Thoracic aorta (tissue), 2 donors: Measurements from ENCODE around the gene SGMS1. TPM values are rescaled to one million over a fixed set of nuclear protein-coding genes. Genes with fewer than 3 reads are reported as not detected.

Experiments
- ATAC-seq: fragments of 150-250 bp; one replicate; pipeline ENCODE4 v1.8.0; 2017; ENCODE audit warnings: low read depth; ENCODE audit not compliant: insufficient number of reproducible peaks, low FRiP score
- DNase-seq: peaks from one replicate; pipeline ENCODE4 v3.0.0-alpha.2; 2020; ENCODE audit warnings: low spot score
- H3K27ac ChIP-seq, 2 donors: fragments of 200-600 bp; sonication (generic); 1 replicate in 1 of 2; 2 replicates in 1 of 2; pipeline ENCODE4 v1.5.1; 2016; ENCODE audit warnings: mild to moderate bottlenecking in 2 of 2, moderate library complexity in 2 of 2
- H3K27me3 ChIP-seq: fragments of 200-600 bp; sonication (generic); replicated peaks from 2 replicates; pipeline ENCODE4 v1.6.0; 2016; ENCODE audit warnings: mild to moderate bottlenecking; ENCODE audit not compliant: insufficient read depth
- H3K36me3 ChIP-seq: fragments of 200-600 bp; sonication (generic); one replicate; pipeline ENCODE4 v1.5.1; 2016
- H3K4me1 ChIP-seq, 2 donors: fragments of 200-600 bp; sonication (generic); 1 replicate in 1 of 2; 2 replicates in 1 of 2; pipeline versions ENCODE4 v1.5.1 to v1.6.0; 2016; ENCODE audit warnings: low read depth in 2 of 2, mild to moderate bottlenecking in 1 of 2; ENCODE audit not compliant: control insufficient read depth in 1 of 2
- H3K4me3 ChIP-seq: fragments of 200-600 bp; sonication (generic); 2 replicates; pipeline ENCODE4 v1.5.1; 2016; ENCODE audit warnings: mild to moderate bottlenecking
- H3K9me3 ChIP-seq: fragments of 200-600 bp; sonication (generic); 2 replicates; pipeline ENCODE4 v1.5.1; 2016
- total RNA-seq, 2 donors: library from RNA; depleted of rRNA; stranded (reverse); fragments of >200 nt; gene quantifications; one replicate each; pipeline versions ENCODE4 v1.1.0 to v1.2.3, GENCODE V29; 2016
- TF ChIP-seq, protein P1 (sequence below): fragments of 200-600 bp; sonication (generic); IDR thresholded peaks from one replicate; pipeline ENCODE4 v1.5.1; 2019; ENCODE audit warnings: antibody characterized with exemption

The SGMS1 gene
- total RNA-seq, 2 donors from 2014 or later, result 60.5 to 92.3 TPM

- H3K27me3 ChIP-seq, result no peaks in the 10 kb centered on the region
- DNase-seq (no peak), ATAC-seq (no peak)
- no peaks in the 10 kb centered on the region for H3K4me1 ChIP-seq
- TF ChIP-seq, protein P1, sequence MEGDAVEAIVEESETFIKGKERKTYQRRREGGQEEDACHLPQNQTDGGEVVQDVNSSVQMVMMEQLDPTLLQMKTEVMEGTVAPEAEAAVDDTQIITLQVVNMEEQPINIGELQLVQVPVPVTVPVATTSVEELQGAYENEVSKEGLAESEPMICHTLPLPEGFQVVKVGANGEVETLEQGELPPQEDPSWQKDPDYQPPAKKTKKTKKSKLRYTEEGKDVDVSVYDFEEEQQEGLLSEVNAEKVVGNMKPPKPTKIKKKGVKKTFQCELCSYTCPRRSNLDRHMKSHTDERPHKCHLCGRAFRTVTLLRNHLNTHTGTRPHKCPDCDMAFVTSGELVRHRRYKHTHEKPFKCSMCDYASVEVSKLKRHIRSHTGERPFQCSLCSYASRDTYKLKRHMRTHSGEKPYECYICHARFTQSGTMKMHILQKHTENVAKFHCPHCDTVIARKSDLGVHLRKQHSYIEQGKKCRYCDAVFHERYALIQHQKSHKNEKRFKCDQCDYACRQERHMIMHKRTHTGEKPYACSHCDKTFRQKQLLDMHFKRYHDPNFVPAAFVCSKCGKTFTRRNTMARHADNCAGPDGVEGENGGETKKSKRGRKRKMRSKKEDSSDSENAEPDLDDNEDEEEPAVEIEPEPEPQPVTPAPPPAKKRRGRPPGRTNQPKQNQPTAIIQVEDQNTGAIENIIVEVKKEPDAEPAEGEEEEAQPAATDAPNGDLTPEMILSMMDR, result no peak
- H3K9me3 ChIP-seq, result no peaks in the 10 kb centered on the region
- H3K4me3 ChIP-seq, result no peak overlapping the region
- no peak overlapping the region for H3K27ac ChIP-seq
- H3K36me3 ChIP-seq, result no peaks in the 10 kb centered on the region
These were observed 328.4 kb downstream of the SGMS1 start for GRCh38 chr10:50295367-50295766.

- ATAC-seq, result no peak
- Histone ChIP-seq H3K27me3 (no peaks in the 10 kb centered on the region), H3K4me1 (no peaks in the 10 kb centered on the region), H3K9me3 (no peaks in the 10 kb centered on the region), H3K4me3 (no peak overlapping the region), H3K36me3 (no peaks in the 10 kb centered on the region), H3K27ac (no peak overlapping the region)
- TF ChIP-seq, protein P1, result no peak
- no peak for DNase-seq
These were observed 329.2 kb downstream of the SGMS1 start for GRCh38 chr10:50294582-50294981.

- TF ChIP-seq, protein P1, result no peak
- no peak overlapping the region for H3K4me3 ChIP-seq
- no peak for ATAC-seq
These were observed 330.0 kb downstream of the SGMS1 start for GRCh38 chr10:50293513-50294313.

DNA sequence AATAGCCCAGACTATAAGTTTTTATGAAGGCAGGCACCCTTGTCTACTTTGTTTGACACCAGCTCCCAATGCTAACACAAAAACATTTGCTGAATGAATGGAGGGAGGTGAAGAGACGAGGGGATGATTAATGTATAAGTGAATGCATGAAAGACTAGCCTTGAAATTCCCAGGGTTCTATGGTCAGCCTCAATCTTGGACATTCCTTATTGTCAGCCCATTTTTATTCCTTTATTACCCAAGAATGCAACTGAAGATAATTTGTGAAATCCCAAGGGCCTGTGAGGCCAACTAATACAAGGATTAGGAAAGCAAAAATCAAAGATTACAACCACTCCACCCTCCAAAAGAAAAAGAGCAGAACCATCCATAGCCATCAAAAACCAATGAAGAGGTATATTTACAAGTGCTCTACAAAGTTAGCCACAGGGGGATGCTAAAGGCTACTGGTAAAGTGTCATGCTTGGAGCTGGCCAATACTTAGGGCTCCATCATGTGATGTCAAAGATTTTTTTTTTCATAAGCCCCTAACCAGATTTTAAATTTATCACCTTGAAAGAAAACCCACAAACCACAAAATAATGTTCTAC lies 332.4 kb downstream of the SGMS1 start:
- H3K36me3 ChIP-seq, result no peaks in the 10 kb centered on the region
- H3K9me3 ChIP-seq, result no peaks in the 10 kb centered on the region
- TF ChIP-seq, protein P1, result peak; percentile 21
- ATAC-seq (no peak), DNase-seq (no peak)
- H3K27ac ChIP-seq, result no peak overlapping the region
- no peaks in the 10 kb centered on the region for H3K27me3 ChIP-seq
- H3K4me1 ChIP-seq, result no peaks in the 10 kb centered on the region
- H3K4me3 ChIP-seq, result no peak overlapping the region

More at GRCh38 chr10:50293513-50294313, 330.0 kb downstream of the SGMS1 start:
- Histone ChIP-seq H3K27ac (no peak overlapping the region), H3K36me3 (no peaks in the 10 kb centered on the region), H3K4me1 (no peaks in the 10 kb centered on the region), H3K9me3 (no peaks in the 10 kb centered on the region), H3K27me3 (no peaks in the 10 kb centered on the region)
- DNase-seq, result no peak

DNA sequence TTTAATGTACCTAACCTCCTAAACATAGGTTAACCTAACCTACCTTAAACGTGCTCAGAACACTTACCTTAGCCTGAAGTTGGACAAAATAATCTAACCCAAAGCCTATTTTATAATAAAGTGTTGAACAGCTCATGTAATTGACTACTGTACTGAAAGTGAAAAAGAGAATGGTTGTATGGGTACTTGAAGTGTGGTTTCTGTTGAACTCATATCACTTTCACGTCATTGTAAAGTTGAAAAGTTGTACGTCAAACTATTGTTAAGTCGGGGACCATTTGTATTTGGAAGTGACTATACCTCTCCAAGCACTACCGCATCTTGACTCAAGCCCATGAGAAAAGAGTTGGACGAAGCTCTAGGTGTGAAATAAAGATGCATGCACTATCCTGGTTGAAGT lies 334.6 kb downstream of the SGMS1 start:
- Histone ChIP-seq H3K4me3 (no peak overlapping the region), H3K27ac (no peak overlapping the region), H3K27me3 (no peaks in the 10 kb centered on the region), H3K9me3 (no peaks in the 10 kb centered on the region), H3K4me1 (no peaks in the 10 kb centered on the region), H3K36me3 (no peaks in the 10 kb centered on the region)
- ATAC-seq, result no peak
- TF ChIP-seq, protein P1, result no peak
- no peak for DNase-seq
